ENCODE measurements around the gene NCAPH2.

DNA sequence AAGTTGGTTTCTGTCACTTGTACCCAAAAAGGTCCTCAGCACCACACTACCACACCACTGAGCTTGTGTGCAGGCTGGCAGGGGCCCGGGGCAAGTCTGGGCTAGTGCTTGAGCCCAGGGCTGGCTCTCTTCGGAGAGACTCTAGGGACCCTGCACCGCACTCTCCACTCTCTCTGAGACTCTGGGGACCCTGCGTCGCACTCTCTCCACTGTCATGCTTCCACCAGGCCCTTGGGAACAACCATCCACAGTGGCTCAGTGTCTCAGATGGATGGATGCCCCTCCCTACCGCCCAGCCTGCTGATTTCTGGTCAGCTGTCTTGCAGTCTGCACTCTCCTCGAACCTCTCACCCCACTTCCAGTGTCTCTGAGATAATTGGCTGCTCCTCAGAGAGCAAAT lies 31.2 kb upstream of the NCAPH2 start:
- TF ChIP-seq POLR2A (IDR thresholded peaks at IDR 0.05), result no peak
- TF ChIP-seq, protein P1, sequence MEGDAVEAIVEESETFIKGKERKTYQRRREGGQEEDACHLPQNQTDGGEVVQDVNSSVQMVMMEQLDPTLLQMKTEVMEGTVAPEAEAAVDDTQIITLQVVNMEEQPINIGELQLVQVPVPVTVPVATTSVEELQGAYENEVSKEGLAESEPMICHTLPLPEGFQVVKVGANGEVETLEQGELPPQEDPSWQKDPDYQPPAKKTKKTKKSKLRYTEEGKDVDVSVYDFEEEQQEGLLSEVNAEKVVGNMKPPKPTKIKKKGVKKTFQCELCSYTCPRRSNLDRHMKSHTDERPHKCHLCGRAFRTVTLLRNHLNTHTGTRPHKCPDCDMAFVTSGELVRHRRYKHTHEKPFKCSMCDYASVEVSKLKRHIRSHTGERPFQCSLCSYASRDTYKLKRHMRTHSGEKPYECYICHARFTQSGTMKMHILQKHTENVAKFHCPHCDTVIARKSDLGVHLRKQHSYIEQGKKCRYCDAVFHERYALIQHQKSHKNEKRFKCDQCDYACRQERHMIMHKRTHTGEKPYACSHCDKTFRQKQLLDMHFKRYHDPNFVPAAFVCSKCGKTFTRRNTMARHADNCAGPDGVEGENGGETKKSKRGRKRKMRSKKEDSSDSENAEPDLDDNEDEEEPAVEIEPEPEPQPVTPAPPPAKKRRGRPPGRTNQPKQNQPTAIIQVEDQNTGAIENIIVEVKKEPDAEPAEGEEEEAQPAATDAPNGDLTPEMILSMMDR (IDR thresholded peaks at IDR 0.05), result no peak
